Muscle of arm (tissue), 12 donors: ENCODE results near the gene ABCC2. TPM values are rescaled to one million over a fixed set of nuclear protein-coding genes. Genes with fewer than 3 reads are reported as not detected.
"Not testable (repeated sequence)": the region's sequence is repeated elsewhere in the genome, so short reads cannot be mapped to it uniquely, and the experiment has no call there.

Experiments used
- DNase-seq: peaks from one replicate; pipeline ENCODE4 v3.0.0-alpha.2; 2013
- polyA plus RNA-seq, 12 donors: library from polyadenylated mRNA; unstranded; fragments of 120-200 nt; gene quantifications; one replicate each; pipeline ENCODE4 v1.2.1, GENCODE V29; 2013; ENCODE audit not compliant: insufficient read length in 12 of 12

ABCC2 gene
- polyA plus RNA-seq, 12 donors: 0.53 to 1.4 (median 0.95) TPM; not detected in 2

GRCh38 chr10:99895066-99895465 is 112.6 kb downstream of the ABCC2 start:
- not testable (repeated sequence) for DNase-seq

GRCh38 chr10:99895867-99896266 is 113.4 kb downstream of the ABCC2 start:
- no peak for DNase-seq

Other genes with a start within 250 kb of the ABCC2 start
- 1 to 10 TPM in 5 of 12 donors, under 1 TPM in 4, not detected in 3; 0.09 to 5.4 (median 1.1) TPM for gene NKX2-3, start 249.7 kb upstream of the ABCC2 start, polyA plus RNA-seq
- 10 to 100 TPM in 11 of 12 donors, not detected in 1; 27.0 to 55.6 (median 33.8) TPM for gene SLC25A28, start 162.2 kb upstream of the ABCC2 start, polyA plus RNA-seq
- 1 to 10 TPM in 11 of 12 donors, not detected in 1; 3.3 to 7.0 (median 4.7) TPM for gene ENTPD7, start 123.1 kb upstream of the ABCC2 start, polyA plus RNA-seq
- 10 to 100 TPM in 11 of 12 donors, not detected in 1; 23.6 to 41.5 (median 30.4) TPM for gene COX15, start 50.5 kb upstream of the ABCC2 start, polyA plus RNA-seq
- gene CUTC, start 50.4 kb upstream of the ABCC2 start, polyA plus RNA-seq: 10 to 100 TPM in 11 of 12 donors, not detected in 1; 15.5 to 24.5 (median 21.5) TPM
- gene DNMBP, start 227.3 kb downstream of the ABCC2 start, polyA plus RNA-seq: 10 to 100 TPM in 11 of 12 donors, not detected in 1; 11.1 to 28.2 (median 18.0) TPM